ENCODE results near the gene TPSG1. TPM values are rescaled to one million over a fixed set of nuclear protein-coding genes. Genes with fewer than 3 reads are reported as not detected.

TPSG1 gene
- total RNA-seq, 1 experiment from 2014 or later: not detected

DNA sequence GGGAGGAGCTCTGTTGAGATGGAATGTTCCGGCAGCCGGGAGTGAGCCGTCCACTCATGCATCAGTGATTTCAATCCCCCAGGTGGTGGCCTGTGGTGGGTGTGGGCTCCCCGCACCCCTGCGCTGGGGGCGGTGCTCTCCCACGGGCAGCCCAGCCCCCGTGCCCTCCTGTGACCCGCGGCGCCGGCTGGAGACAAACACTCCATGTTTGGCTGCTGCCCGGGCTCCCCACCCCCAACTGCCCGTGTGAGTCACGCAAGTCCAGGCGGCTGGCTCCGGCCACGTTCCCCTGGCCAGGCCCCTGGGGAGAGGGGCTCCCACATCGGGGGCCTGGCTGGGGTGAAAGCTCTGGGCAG lies 42.8 kb downstream of the TPSG1 start:
- H3K4me3 ChIP-seq (ENCODE audit: low read depth, low read length, poor library complexity, severe bottlenecking): no peak overlapping the region
- TF ChIP-seq, protein P1, sequence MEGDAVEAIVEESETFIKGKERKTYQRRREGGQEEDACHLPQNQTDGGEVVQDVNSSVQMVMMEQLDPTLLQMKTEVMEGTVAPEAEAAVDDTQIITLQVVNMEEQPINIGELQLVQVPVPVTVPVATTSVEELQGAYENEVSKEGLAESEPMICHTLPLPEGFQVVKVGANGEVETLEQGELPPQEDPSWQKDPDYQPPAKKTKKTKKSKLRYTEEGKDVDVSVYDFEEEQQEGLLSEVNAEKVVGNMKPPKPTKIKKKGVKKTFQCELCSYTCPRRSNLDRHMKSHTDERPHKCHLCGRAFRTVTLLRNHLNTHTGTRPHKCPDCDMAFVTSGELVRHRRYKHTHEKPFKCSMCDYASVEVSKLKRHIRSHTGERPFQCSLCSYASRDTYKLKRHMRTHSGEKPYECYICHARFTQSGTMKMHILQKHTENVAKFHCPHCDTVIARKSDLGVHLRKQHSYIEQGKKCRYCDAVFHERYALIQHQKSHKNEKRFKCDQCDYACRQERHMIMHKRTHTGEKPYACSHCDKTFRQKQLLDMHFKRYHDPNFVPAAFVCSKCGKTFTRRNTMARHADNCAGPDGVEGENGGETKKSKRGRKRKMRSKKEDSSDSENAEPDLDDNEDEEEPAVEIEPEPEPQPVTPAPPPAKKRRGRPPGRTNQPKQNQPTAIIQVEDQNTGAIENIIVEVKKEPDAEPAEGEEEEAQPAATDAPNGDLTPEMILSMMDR (conservative IDR thresholded peaks at IDR 0.05; ENCODE audit: low read depth, low read length): no peak
- no peak for TF ChIP-seq EZH2 (IDR thresholded peaks at IDR 0.05; ENCODE audit: borderline replicate concordance, low read depth, low read length, poor library complexity, severe bottlenecking)
- no peak overlapping the region for H3K27ac ChIP-seq (ENCODE audit: low read depth, low read length, poor library complexity, severe bottlenecking)
- H3K9me3 ChIP-seq (ENCODE audit: low read depth, low read length, poor library complexity, severe bottlenecking): no peaks in the 10 kb centered on the region
- ChIA-PET POLR2A (ENCODE audit: low non-redundant PET) (no interaction called here), CTCF (no interaction called here)
- intact Hi-C loops (cut with micrococcal nuclease; ENCODE audit: unreplicated experiment): no loop called here
- no peak for DNase-seq (ENCODE audit: low spot score)
- BruUV-seq (replicated peaks): no TSS peak
- H3K27me3 ChIP-seq (replicated peaks; ENCODE audit: insufficient read depth, low read depth, low read length, poor library complexity): no peaks in the 10 kb centered on the region
- no peaks in the 10 kb centered on the region for H3K36me3 ChIP-seq (ENCODE audit: insufficient read depth, low read length, poor library complexity, severe bottlenecking)
- H3K4me1 ChIP-seq (ENCODE audit: insufficient read depth, low read length, poor library complexity, severe bottlenecking): no peaks in the 10 kb centered on the region

DNA sequence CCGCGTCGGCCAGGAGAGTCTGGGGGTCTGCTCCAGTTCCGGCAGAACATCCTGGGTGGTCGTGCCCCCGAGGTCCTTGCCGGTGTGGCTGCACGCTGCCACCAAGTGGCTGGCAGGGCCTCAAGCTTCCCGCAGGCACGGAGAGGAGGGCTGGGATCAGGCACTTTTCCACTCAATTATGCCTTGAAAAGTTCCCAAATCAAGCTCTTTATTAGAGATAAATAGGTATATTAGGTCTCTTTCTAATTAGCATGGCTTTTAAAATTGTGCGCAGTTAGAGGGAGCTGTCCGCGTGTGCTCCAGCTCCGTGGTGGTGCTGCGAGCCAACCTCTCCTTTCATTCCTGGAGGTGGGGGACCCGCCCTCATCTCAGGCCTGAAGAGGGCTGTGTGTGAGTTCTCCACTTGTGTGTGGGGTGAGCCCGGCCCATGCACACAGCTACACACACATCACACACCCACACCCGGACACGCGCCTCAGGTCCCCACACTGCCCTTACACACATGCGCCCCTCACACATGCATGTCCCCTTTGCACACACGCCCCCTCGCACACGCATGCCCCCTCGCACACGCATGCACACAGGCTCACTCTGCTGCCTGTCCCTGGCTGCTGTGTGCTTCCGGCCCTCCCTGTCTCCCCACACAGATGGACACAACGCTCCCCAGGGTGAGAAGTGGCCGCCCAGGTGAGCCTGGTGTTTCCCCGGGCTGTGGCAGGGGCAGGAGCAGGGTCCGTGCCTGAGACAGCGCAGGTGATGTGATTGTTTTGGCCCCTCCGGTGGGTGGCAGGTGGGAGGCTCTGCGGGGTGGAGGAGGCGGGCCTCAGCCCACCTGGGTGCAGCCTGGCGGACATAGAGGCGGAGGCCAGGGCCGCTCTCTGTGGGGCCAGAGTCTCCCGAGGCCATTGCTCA lies 43.4 kb downstream of the TPSG1 start:
- BruUV-seq (replicated peaks): no TSS peak
- no peaks in the 10 kb centered on the region for H3K27me3 ChIP-seq (replicated peaks; ENCODE audit: insufficient read depth, low read depth, low read length, poor library complexity)
- TF ChIP-seq, protein P1 (conservative IDR thresholded peaks at IDR 0.05; ENCODE audit: low read depth, low read length): peak; percentile 55
- TF ChIP-seq EZH2 (IDR thresholded peaks at IDR 0.05; ENCODE audit: borderline replicate concordance, low read depth, low read length, poor library complexity, severe bottlenecking): no peak
- no peaks in the 10 kb centered on the region for H3K9me3 ChIP-seq (ENCODE audit: low read depth, low read length, poor library complexity, severe bottlenecking)
- ChIA-PET CTCF (no interaction called here), POLR2A (ENCODE audit: low non-redundant PET) (no interaction called here)
- H3K4me3 ChIP-seq (ENCODE audit: low read depth, low read length, poor library complexity, severe bottlenecking): no peak overlapping the region
- DNase-seq (ENCODE audit: low spot score): no peak
- intact Hi-C loops (cut with micrococcal nuclease; ENCODE audit: unreplicated experiment): no loop called here
- no peak overlapping the region for H3K27ac ChIP-seq (ENCODE audit: low read depth, low read length, poor library complexity, severe bottlenecking)
- no peaks in the 10 kb centered on the region for H3K36me3 ChIP-seq (ENCODE audit: insufficient read depth, low read length, poor library complexity, severe bottlenecking)
- no peaks in the 10 kb centered on the region for H3K4me1 ChIP-seq (ENCODE audit: insufficient read depth, low read length, poor library complexity, severe bottlenecking)

DNA sequence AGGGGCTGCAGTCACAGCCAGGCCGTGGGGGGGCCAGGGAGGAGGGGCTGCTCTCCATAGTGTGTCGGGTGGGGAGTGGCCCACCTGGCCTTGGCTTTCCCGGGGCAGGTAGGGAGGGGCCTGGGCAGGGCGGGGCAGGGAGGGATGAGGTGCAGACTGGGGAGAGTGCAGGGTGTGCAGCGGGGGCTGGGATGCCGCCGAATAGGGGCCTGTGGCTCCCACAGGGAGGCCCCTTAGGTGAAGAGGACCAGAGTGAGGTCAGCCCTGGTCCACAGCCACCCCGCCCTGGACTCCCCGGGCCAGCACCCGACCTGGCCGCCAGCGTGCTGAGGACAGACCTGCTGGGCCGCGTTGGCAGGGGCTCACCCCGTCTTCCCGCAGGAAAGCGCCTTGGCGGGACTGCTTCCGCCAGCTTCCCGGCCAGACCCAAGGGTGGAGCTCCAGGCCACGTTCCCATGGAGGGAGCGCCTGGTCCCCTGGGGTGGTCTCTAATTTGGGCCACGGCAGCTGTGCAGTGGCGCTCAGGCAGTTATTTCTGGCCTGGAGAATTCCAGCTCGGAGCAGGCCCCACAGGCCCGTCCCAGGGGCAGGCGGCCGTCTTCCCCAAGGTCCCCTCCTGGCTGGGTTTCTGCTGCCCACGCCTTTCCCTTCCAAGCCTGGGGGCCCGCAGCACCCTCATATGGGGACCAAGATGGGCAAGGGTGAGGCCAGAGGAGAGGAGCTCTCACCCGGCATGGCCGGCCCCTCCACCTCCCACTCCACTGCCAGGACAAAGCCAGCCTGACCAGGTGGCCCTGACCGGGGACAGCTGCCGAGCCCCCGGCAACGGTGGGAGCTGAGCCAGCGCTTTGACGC lies 44.3 kb downstream of the TPSG1 start:
- intact Hi-C loops (cut with micrococcal nuclease; ENCODE audit: unreplicated experiment): no loop called here
- Histone ChIP-seq H3K36me3 (ENCODE audit: insufficient read depth, low read length, poor library complexity, severe bottlenecking) (no peaks in the 10 kb centered on the region), H3K27ac (ENCODE audit: low read depth, low read length, poor library complexity, severe bottlenecking) (no peak overlapping the region), H3K4me1 (ENCODE audit: insufficient read depth, low read length, poor library complexity, severe bottlenecking) (no peaks in the 10 kb centered on the region), H3K4me3 (ENCODE audit: low read depth, low read length, poor library complexity, severe bottlenecking) (no peak overlapping the region), H3K27me3 (replicated peaks; ENCODE audit: insufficient read depth, low read depth, low read length, poor library complexity) (no peaks in the 10 kb centered on the region), H3K9me3 (ENCODE audit: low read depth, low read length, poor library complexity, severe bottlenecking) (no peaks in the 10 kb centered on the region)
- no peak for TF ChIP-seq EZH2 (IDR thresholded peaks at IDR 0.05; ENCODE audit: borderline replicate concordance, low read depth, low read length, poor library complexity, severe bottlenecking)
- TF ChIP-seq, protein P1 (conservative IDR thresholded peaks at IDR 0.05; ENCODE audit: low read depth, low read length): no peak
- ChIA-PET POLR2A (ENCODE audit: low non-redundant PET) (no interaction called here), CTCF (no interaction called here)
- no peak for DNase-seq (ENCODE audit: low spot score)
- BruUV-seq (replicated peaks): no TSS peak

Data from A673 (cell line).